Anterior cingulate cortex (tissue), 58 donors: Measurements from ENCODE around the gene MYH9.
"Not testable (repeated sequence)": the region's sequence is repeated elsewhere in the genome, so short reads cannot be mapped to it uniquely, and the experiment has no call there.

ENCODE experiments used
- DNase-seq, 58 donors: peaks; one replicate each; lab custom pipeline; 2025; lab: John Stamatoyannopoulos, UW

The MYH9 gene

DNA sequence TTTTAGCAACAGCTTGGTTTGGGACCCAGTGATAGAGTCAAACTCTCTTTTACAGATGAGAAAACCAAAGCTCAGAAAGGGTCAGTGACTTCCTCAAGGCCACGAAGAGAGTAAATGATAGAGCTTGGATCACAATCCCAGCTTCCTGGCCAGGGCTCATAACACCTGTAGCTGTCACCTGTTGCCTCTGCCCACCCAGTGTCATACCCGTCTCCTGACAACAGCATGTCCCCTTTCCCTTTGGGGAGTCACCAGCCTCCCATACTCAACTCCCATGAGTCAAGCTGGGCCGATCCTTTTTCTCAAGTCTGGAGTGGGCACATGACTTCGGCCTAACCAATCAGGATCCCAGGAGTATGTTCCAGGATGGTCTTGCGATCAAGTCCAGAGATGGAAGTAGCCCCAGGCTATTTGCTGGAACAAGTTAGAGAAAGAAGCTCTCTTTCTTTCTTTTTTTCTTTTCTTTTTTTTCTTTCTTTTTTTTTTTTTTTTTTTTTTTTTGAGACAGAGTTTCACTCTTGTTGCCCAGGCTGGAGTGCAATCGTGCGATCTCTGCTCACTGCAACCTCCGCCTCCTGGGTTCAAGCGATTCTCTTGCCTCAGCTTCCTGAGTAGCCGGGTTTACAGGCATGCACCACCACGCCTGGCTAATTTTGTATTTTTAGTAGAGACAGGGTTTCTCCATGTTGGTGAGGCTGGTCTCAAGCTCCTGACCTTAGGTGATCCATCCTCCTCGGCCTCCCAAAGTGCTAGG lies 27.8 kb upstream of the MYH9 start:
- no peak for DNase-seq

DNA sequence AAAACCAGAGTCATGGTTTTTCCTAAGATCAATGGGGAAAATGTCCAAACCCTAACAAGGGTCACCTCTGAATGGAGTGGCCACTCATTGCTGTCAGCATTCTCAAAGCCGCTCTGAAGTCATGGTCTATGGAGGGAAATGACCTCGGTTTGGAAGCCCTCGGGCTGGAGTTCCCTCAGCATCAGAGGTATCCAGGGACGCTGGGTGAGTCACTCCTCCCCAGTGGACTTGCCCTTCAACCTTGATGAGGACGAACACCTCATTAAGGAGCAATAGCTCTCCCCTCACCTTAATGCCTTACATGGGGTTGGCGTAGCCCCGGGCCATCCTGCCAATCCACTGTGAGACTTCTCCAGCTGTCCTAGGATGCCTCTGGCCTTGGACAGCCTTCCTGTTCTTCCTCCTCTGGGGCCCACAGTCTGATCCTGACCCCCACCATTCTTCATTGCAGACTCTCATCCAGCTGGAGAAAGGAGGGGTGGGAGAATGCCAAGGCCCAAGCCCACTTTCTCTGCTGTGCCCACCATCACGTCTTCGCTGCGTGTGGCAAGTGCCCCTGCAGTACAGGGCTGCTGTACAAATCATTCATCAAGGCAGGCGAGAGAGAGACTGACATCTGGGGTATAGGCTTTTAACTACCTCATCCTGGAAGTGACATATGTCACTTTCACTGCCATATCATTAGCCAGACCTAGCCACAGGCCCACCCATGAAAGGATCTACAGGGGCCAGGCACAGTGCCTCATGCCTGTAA lies 25.4 kb upstream of the MYH9 start:
- DNase-seq, result no peak

DNA sequence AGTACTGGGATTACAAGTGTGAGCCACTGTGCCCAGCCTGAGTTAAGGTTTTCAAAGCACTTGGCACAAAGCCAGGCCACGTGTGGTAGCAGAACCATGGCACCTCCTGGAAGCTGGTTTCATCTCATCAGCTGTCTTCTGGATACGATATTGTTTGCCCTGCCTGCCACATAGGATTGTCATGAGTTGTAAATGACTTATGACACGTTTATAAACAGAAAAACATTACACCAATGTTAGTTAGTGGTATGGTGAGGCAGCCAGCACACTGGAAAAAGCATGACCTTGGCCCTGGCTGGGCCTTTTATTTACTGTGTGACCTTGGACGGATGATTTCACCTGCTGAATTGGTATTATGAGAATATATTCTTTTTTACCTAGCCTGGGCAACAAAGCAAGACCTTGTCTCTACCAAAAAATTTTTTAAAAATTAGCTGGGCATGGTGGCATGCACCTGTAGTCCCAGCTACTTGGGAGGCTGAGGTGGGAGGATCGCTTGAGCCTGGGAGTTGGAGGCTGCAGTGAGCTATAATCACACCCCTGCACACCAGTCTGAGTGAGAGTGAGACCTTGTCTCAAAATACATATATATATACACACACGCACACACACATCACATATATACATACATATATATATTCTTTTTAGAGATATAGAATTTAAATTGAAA lies 24.0 kb upstream of the MYH9 start:
- peak in 1 of 58 donors; percentile 4 for DNase-seq

DNA sequence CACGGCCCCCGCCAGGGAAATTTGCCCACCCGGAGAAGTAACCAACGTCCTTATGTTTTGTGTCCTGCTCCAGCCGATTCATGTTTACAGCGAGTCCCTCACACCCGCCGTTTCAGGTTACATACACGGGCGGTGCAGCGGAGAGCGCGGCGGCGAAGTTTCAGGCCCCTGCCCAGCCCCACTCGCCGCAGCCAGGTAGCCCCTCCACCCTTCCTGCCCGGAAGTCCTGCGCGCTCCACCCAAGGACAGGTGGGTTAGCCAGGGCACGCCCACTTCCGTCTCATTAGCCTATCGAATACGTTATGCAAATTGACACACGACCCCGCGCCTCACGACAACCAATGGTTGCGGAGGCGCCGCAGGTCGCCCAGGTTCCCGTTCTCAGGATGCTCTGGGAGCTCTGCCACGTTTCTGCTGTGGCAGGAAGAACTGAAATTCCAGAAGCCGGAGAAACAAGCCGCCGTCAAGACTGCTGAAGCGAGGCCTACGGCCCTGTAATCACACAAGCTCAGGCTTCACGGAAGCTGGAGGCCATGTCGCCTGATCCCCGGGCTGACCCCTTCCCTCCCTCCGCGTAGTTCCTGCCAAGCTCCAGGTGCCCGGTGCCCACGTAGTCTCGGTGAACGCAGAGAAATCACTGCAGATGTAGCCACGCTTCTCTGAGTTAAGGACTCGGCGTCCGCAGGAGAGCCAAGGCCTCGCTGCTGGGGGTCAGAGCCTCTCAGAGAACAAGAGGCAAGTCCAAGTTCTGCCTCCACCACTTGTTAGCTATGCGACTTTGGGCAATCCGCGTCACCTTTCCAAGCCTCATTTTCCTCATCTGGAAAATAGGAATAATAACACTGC lies 22.4 kb upstream of the MYH9 start:
- peak in 39 of 58 donors; percentile 3 to 71 (median 36) for DNase-seq

DNA sequence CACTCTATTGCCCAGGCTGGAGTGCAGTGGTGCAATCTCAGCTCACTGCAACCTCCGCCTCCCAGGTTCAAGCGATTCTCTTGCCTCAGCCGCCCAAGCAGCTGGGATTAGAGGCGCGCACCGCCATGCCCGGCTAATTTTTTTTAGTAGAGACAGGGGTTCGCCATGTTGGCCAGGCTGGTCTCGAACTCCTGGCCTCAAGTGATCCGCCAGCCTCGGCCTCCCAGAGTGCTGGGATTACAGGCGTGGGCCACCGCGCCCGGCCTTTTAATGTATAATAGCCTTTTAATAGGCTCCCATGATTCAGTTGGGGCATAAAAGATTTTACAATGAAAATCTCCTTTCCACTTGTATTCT lies 21.8 kb upstream of the MYH9 start:
- not testable (repeated sequence) for DNase-seq

DNA sequence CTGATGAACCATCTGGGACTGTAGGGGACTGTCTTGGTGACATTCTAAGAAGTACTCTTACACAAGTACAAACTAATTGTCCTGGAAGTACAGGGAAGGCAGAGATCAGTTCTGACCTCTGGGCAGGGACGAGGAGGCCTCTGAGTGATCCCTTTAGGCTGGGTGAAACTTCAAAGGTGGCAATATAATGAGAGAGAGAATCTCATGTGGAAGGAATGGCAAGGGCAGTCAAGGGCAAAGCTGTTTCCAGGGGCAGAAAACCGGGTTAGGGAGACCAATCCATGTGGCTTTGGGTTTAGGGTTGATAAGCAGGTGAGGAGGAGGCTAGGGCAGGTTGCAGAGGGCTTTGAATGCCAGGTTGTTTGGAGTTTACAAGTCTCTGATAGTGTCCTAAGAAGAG lies 21.3 kb upstream of the MYH9 start:
- DNase-seq, result no peak

DNA sequence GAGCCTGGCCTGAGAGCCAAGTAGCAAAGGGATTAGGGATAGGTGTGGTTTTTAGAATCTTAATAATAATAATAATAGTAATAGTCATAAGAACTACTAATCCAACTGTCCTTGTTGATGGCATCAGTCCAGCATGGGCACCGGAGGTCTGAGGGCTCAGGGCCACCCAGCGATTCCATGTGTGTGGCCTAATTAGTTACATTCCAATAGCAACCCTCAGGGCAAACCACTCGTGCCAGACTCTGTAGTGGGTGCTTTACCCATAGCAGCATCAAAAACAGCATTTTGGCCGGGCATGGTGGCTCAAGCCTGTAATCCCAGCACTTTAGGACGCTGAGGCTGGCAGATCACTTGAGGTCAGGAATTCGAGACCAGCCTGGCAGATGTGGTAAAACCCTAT lies 19.0 kb upstream of the MYH9 start:
- no peak for DNase-seq

DNA sequence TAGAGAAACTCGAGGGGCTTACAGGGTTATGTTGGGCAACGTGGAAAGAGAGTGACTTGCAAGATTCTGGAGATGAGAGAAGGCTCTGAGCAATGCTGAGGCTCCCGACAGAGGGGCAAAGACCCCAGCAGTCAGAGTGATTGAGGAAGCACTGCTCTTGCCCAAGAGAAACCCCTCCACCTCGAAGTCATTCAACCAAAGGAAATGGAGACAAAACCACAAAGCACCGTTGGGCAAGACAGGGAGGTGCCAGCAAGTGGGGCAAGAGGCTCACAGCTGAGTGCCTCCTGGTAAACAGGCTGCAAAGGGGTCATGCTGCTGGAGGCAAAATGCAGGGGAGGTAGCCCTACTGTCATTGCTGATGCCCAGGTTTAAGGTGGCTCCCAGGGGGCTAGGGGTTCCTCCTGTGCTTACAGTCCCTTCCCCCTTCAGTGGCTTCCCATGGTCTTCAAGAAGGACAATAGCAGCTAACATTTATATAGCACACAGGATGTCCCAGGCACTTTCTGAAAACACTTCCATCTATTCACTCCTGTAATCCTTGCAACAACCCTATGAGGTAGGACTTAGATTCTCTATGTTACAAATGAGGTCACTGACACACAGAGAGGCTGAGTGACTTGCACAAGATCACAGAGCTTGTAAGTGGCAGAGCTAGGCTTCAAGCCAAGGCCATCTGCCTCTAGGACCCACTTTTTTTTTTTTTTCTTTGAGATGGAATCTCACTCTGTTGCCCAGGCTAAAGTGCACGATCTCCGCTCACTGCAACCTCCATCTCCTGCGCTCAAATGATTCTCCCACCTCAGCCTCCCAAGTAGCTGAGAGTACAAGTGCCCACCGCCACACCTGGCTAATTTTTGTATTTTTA lies 18.1 kb upstream of the MYH9 start:
- peak in 2 of 58 donors; percentile 6 to 26 for DNase-seq

DNA sequence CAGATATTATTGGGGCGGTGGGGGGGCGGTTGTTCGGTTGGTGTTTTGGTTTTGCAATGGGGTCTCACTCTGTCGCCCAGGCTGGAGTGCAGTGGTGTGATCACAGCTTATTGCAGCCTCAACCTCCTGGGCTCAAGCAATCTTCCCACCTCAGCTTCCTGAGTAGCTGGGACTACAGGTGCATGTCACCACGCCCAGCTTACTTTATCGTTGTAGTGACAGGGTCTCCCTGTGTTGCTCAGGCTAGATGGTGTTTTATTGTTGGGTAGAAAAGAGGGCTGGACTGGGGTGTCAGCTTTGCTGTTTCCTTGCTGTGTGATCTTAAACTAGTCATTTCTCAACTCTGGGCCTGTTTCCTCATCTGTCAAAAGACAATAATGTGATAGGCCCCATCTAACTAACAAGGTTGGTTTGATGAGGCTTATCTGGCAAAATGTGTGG lies 17.5 kb upstream of the MYH9 start:
- no peak for DNase-seq

DNA sequence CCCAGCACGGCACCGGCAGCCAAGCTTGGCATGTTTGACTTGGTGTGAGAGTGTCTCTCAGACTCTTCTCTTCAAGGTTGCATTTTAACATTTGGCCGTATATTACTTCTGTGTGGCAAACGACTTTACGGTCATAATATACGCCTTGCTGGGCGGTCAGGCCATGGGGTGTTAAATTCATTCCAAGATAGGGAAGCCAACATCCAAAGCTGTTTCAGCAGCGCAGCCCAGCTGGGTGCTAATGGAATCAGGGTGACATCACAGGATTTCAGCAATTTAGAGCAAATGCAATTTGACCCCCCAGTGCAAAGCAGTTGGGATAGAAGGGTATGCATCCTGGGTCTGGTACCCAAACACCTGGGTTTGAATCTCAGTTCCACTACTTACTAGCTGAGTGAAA lies 16.7 kb upstream of the MYH9 start:
- no peak for DNase-seq

DNA sequence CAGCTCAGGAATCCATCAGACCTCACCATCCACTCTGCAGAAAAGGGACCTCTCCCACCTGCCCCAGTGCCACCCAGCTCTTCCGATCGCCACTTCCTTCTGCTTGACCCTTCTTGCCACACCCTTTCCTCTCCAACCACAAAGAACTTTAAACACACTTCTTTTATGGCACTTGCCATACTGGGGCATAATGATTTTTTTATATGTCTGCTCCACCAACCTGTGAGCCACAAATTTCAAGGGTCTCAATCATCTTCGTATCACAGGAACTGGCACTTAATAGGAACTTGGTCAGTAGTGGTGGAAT lies 11.7 kb upstream of the MYH9 start:
- DNase-seq, result no peak

DNA sequence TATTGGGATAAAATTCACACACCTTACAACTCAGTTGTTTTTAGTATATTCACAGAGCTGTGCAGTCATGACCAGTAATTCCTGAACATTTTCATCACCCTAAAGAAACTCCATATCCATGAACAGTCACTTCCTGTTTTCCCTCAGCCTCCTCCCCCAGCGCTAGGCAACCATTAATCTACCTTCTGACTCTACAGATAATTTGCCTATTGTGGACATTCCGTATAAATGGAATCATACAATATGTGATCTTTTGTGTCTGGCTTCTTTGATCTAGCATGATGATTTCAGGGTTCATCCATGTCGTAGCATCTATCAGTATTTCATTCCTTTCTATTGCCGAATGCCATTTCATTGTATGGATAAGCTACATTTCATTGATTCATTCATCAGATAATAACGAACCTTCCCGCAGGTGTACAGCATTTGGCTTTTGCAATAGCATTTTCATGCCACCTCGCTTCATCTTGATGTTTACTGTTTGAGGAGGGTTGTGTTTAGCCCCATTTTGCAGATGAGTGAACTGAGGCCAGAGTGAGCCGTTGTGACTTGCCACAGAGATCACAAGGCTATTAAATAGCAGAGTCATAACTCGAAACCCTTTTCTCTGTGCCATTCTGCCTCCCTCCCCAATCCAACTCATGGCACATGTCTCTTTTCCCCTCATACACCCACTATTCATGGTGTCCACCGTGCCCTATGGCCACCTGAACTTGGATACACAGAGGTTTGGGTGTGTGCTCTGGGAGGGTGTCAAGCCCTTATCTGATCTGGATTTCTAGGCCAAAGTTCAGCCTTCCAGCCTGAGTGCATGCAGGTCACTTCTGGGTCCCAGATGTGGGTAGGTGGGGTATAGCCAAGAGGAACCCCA lies 11.1 kb upstream of the MYH9 start:
- DNase-seq, result no peak

DNA sequence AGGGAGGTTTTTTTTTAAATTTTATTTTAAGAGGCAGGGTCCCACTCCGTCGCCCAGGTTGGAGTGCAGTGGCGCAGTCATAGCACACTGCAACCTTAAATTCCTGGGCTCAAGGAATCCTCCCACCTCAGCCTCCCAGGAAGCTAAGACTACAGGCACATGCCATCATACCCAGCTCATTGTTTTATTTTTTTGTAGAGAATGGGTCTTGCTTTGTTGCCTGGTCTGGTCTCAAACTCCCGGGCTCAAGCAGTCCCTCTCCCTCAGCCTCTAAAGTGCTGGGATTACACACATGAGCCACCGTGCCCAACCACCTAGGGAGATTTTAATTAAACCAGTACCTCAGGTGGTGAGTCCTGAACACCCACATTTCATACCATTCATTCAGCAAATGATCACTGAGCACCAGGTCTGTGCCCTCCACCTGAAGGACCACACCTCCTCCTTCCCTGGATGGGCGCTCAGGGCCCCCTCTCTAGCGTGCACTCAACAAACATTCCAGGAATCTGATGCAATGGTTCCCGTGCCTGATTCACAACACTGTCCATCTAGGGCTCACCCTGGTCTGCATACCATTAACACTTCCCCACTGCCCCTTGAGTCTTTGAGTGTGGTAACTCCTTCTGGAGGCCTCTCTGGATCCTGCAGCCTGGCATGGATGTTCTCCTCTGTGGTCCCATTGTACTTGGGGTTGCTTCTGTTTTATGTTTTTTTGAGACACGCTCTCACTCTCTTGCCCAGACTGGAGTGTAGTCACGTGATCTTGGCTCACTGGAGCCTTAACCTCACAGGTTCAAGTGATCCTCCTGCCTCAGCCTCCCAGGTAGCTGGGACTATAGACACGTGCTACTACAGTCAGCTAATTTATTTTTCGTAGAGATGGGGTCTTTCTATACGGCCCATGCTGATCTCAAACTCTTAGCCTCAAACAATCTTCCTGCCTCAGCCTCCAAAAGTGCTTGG lies 9.6 kb upstream of the MYH9 start:
- no peak for DNase-seq

DNA sequence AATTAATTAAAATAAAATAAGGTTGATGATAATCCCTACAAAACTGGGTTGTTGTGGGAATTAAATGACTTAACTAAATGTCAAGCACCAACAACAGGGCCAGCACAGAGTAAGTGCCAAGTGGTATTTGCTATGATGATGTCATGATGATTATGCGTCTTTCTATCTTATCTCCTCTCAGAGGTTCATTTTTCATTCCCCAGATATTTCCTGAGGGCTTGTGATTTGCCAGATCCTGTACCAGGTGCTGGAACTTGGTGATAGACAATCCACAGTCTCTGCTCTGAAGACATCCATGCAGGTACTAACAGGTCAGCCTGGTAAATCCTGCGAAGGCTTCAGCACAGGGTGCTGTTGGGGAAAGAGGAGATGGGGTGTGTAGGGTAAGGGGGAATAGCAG lies 8.1 kb upstream of the MYH9 start:
- DNase-seq, result no peak

DNA sequence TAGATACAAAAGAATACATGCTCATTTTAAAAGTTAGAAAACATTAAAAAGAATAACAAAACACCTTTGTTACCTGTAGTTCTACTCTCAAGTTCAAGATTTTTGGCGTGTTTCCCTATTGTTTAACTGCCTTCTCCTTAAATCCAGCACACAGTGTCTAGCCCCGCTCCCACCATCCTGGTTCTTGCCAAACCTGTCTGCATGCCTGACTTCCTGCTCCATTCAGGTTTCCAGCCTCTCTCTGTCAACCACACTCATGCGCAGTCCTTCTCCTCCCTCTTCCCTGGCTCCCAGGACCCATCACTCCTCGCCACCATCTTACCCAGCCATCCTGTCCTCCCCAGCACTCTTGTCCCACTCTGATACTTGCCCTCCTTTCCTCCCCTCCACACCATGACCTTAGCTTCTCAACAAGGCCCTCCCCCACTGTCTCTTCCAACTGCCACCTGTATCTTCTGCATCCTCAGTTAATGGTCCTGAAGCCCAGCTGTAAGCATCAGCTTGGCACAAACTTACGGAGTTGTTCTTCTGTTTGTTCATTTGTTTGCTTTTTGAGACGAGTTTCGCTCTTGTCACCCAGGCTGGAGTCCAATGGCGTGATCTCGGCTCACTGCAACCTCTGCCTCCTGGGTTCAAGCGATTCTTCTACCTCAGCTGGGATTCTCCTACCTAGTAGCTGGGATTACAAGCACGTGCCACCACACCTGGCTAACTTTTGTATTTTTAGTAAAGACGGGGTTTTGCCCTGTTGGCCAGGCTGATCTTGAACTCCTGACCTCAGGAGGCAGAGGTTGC lies 7.5 kb upstream of the MYH9 start:
- DNase-seq, result no peak

DNA sequence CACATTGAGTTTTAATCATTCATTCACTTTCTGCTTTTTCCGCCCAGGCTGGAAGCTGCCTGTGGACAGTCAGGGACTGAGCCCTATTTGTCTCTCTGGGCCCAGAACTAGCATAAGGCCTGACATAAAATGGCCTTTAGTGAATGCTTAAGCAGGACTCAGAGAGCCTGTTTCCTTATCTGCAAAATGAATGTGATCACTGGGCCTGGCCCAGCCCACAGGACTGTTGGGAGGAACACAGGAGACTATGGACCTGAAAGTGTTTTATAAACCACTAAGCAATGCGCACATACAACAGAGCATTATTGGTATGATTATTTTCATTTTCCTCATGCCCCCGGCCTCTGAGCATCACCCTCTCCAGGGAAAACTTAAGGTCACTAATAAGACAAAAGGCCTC lies 3.9 kb upstream of the MYH9 start:
- no peak for DNase-seq

DNA sequence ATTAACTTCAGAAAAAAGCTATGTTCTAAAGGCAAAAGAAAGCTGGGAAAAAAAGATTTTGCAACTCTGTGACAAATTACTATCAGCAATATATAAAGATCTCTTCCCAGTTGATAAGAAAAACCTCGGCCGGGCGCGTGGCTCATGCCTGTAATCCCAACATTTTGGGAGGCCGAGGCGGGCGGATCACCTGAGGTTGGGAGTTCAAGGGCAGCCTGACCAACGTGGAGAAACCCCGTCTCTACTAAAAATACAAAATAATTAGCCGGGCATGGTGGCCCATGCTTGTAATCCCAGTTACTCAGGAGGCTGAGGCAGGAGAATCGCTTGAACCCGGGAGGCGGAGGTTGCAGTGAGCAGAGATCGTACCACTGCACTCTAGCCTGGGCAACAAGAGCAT lies 1.4 kb upstream of the MYH9 start:
- DNase-seq, result not testable (repeated sequence)
